Stimulated activated CD8-positive, alpha-beta memory T cell treated with anti-CD3 and anti-CD28 coated beads, Interleukin-2, amount 100 ng/mL, for 48 hours (primary cell): Measurements from ENCODE around the gene PLXNA4.

Experiments used
- DNase-seq, 2 donors: peaks; one replicate each; pipeline ENCODE4 v3.0.0-alpha.2; 2020; ENCODE audit warnings: low read depth in 2 of 2

The PLXNA4 gene

GRCh38 chr7:132438926-132439325 is 137.3 kb downstream of the PLXNA4 start:
- DNase-seq: no peak

GRCh38 chr7:132437730-132438129 is 138.5 kb downstream of the PLXNA4 start:
- DNase-seq: no peak

- DNase-seq: no peak
Measured at GRCh38 chr7:132436121-132436520, 140.1 kb downstream of the PLXNA4 start.

GRCh38 chr7:132435016-132435990 is 141.0 kb downstream of the PLXNA4 start:
- no peak for DNase-seq

- no peak for DNase-seq
Measured at GRCh38 chr7:132434041-132434440, 142.2 kb downstream of the PLXNA4 start.

GRCh38 chr7:132433301-132433700 is 143.0 kb downstream of the PLXNA4 start:
- no peak for DNase-seq

- peak; percentile 25 to 41 for DNase-seq
Measured at GRCh38 chr7:132430861-132431822, 145.1 kb downstream of the PLXNA4 start.

GRCh38 chr7:132430041-132430855 is 146.0 kb downstream of the PLXNA4 start:
- DNase-seq: no peak

GRCh38 chr7:132429181-132429580 is 147.1 kb downstream of the PLXNA4 start:
- no peak for DNase-seq

- DNase-seq: no peak
Measured at GRCh38 chr7:132428247-132428919, 147.9 kb downstream of the PLXNA4 start.

GRCh38 chr7:132425942-132426341 is 150.3 kb downstream of the PLXNA4 start:
- DNase-seq: no peak

GRCh38 chr7:132424821-132425724 is 151.2 kb downstream of the PLXNA4 start:
- no peak for DNase-seq

- DNase-seq: no peak
Measured at GRCh38 chr7:132424277-132424676, 152.0 kb downstream of the PLXNA4 start.

- no peak for DNase-seq
Measured at GRCh38 chr7:132423594-132424200, 152.6 kb downstream of the PLXNA4 start.

- DNase-seq: no peak
Measured at GRCh38 chr7:132422502-132423111, 153.7 kb downstream of the PLXNA4 start.

- no peak for DNase-seq
Measured at GRCh38 chr7:132420527-132420926, 155.7 kb downstream of the PLXNA4 start.

- no peak for DNase-seq
Measured at GRCh38 chr7:132419542-132419941, 156.7 kb downstream of the PLXNA4 start.

- DNase-seq: no peak
Measured at GRCh38 chr7:132418840-132419239, 157.4 kb downstream of the PLXNA4 start.
